Omental fat pad (tissue), 4 donors: Measurements from ENCODE around the gene RTTN. TPM values are rescaled to one million over a fixed set of nuclear protein-coding genes. Genes with fewer than 3 reads are reported as not detected.

ENCODE experiments used
- ATAC-seq: fragments of 150-250 bp; one replicate; pipeline ENCODE4 v1.9.1; 2016; ENCODE audit warnings: mild to moderate bottlenecking, moderate library complexity; ENCODE audit not compliant: low FRiP score
- DNase-seq: peaks from one replicate; pipeline ENCODE4 v3.0.0-alpha.2; 2019; ENCODE audit warnings: low spot score
- CTCF ChIP-seq, 3 donors: fragments of 450-650 bp; IDR thresholded peaks; one replicate each; pipeline ENCODE4 v1.5.1; 2016 to 2017; ENCODE audit warnings: antibody characterized with exemption in 3 of 3, mild to moderate bottlenecking in 3 of 3, moderate library complexity in 2 of 3
- total RNA-seq, 4 donors: library from RNA; depleted of rRNA; stranded (reverse); fragments of >200 nt; gene quantifications; one replicate each; pipeline ENCODE4 v1.1.0, GENCODE V29; 2016

RTTN gene
- total RNA-seq, 4 donors from 2014 or later: 9.7 to 23.5 (median 11.0) TPM

GRCh38 chr18:70197844-70198243, 7.6 kb downstream of the RTTN start:
- no peak for TF ChIP-seq CTCF (IDR thresholded peaks at IDR 0.05)
- no peak for ATAC-seq

GRCh38 chr18:70197026-70197425, 8.5 kb downstream of the RTTN start:
- DNase-seq (no peak), ATAC-seq (no peak)
- TF ChIP-seq CTCF (IDR thresholded peaks at IDR 0.05): no peak

More at GRCh38 chr18:70197844-70198243, 7.6 kb downstream of the RTTN start:
- no peak for DNase-seq

- TF ChIP-seq CTCF (IDR thresholded peaks at IDR 0.05): peak in 1 of 3 donors; percentile 39
- ATAC-seq (no peak), DNase-seq (no peak)
These were observed 9.5 kb downstream of the RTTN start for GRCh38 chr18:70195852-70196434.

- ATAC-seq: no peak
- DNase-seq: no peak
These were observed 10.4 kb downstream of the RTTN start for GRCh38 chr18:70195014-70195614.

GRCh38 chr18:70194227-70194890, 11.1 kb downstream of the RTTN start:
- DNase-seq (no peak), ATAC-seq (no peak)
- TF ChIP-seq CTCF (IDR thresholded peaks at IDR 0.05): no peak

More at GRCh38 chr18:70195014-70195614, 10.4 kb downstream of the RTTN start:
- TF ChIP-seq CTCF (IDR thresholded peaks at IDR 0.05): no peak

GRCh38 chr18:70190529-70190928, 15.0 kb downstream of the RTTN start:
- TF ChIP-seq CTCF (IDR thresholded peaks at IDR 0.05): no peak
- DNase-seq (no peak), ATAC-seq (no peak)
